Measurements from ENCODE around the gene RUNX1. TPM values are rescaled to one million over a fixed set of nuclear protein-coding genes. Genes with fewer than 3 reads are reported as not detected.

The RUNX1 gene
- total RNA-seq, 1 experiment from 2014 or later: 95.4 TPM

- intact Hi-C loops (cut with micrococcal nuclease; ENCODE audit: unreplicated experiment): no loop called here
- peaks cover 2% of the 10 kb centered on the region for H3K9me3 Mint-ChIP-seq (ENCODE audit: low read depth, unreplicated experiment)
- H3K27me3 Mint-ChIP-seq (ENCODE audit: unreplicated experiment): no peaks in the 10 kb centered on the region
- no peak for TF ChIP-seq CTCF (IDR thresholded peaks at IDR 0.05; ENCODE audit: unreplicated experiment)
- no TSS peak for BruUV-seq (replicated peaks)
- no peak overlapping the region for H3K27ac Mint-ChIP-seq (ENCODE audit: unreplicated experiment)
- H3K36me3 Mint-ChIP-seq (ENCODE audit: insufficient read depth, unreplicated experiment): no peaks in the 10 kb centered on the region
- H3K4me3 Mint-ChIP-seq (ENCODE audit: low read depth, unreplicated experiment): no peak overlapping the region
- peaks cover 34% of the 10 kb centered on the region for H3K4me1 Mint-ChIP-seq (ENCODE audit: low read depth, unreplicated experiment)
- CTCF ChIA-PET: no interaction called here
- no peak for DNase-seq
These were observed 124.2 kb downstream of the RUNX1 start for GRCh38 chr21:34924771-34925419.

GRCh38 chr21:34924194-34924593 lies 124.9 kb downstream of the RUNX1 start:
- no peak for DNase-seq
- H3K27ac Mint-ChIP-seq (ENCODE audit: unreplicated experiment): no peak overlapping the region
- no peaks in the 10 kb centered on the region for H3K36me3 Mint-ChIP-seq (ENCODE audit: insufficient read depth, unreplicated experiment)
- no peak overlapping the region for H3K4me3 Mint-ChIP-seq (ENCODE audit: low read depth, unreplicated experiment)
- no TSS peak for BruUV-seq (replicated peaks)
- H3K27me3 Mint-ChIP-seq (ENCODE audit: unreplicated experiment): no peaks in the 10 kb centered on the region
- no peak for TF ChIP-seq CTCF (IDR thresholded peaks at IDR 0.05; ENCODE audit: unreplicated experiment)
- H3K4me1 Mint-ChIP-seq (ENCODE audit: low read depth, unreplicated experiment): peaks cover 34% of the 10 kb centered on the region
- CTCF ChIA-PET: no interaction called here
- intact Hi-C loops (cut with micrococcal nuclease; ENCODE audit: unreplicated experiment): no loop called here
- H3K9me3 Mint-ChIP-seq (ENCODE audit: low read depth, unreplicated experiment): peaks cover 2% of the 10 kb centered on the region

GRCh38 chr21:34923626-34924025 lies 125.5 kb downstream of the RUNX1 start:
- no peak for DNase-seq
- intact Hi-C loops (cut with micrococcal nuclease; ENCODE audit: unreplicated experiment): no loop called here

GRCh38 chr21:34923202-34923601 lies 125.9 kb downstream of the RUNX1 start:
- no TSS peak for BruUV-seq (replicated peaks)
- no peak for DNase-seq
- H3K27me3 Mint-ChIP-seq (ENCODE audit: unreplicated experiment): no peaks in the 10 kb centered on the region
- no peaks in the 10 kb centered on the region for H3K36me3 Mint-ChIP-seq (ENCODE audit: insufficient read depth, unreplicated experiment)
- peaks cover 34% of the 10 kb centered on the region for H3K4me1 Mint-ChIP-seq (ENCODE audit: low read depth, unreplicated experiment)
- H3K9me3 Mint-ChIP-seq (ENCODE audit: low read depth, unreplicated experiment): peaks cover 2% of the 10 kb centered on the region
- TF ChIP-seq CTCF (IDR thresholded peaks at IDR 0.05; ENCODE audit: unreplicated experiment): no peak
- H3K27ac Mint-ChIP-seq (ENCODE audit: unreplicated experiment): no peak overlapping the region
- intact Hi-C loops (cut with micrococcal nuclease; ENCODE audit: unreplicated experiment): no loop called here
- H3K4me3 Mint-ChIP-seq (ENCODE audit: low read depth, unreplicated experiment): no peak overlapping the region
- CTCF ChIA-PET: no interaction called here

More at GRCh38 chr21:34923626-34924025, 125.5 kb downstream of the RUNX1 start:
- no TSS peak for BruUV-seq (replicated peaks)
- no peak for TF ChIP-seq CTCF (IDR thresholded peaks at IDR 0.05; ENCODE audit: unreplicated experiment)
- H3K4me1 Mint-ChIP-seq (ENCODE audit: low read depth, unreplicated experiment): peaks cover 34% of the 10 kb centered on the region
- H3K36me3 Mint-ChIP-seq (ENCODE audit: insufficient read depth, unreplicated experiment): no peaks in the 10 kb centered on the region
- CTCF ChIA-PET: no interaction called here
- no peak overlapping the region for H3K27ac Mint-ChIP-seq (ENCODE audit: unreplicated experiment)
- no peaks in the 10 kb centered on the region for H3K27me3 Mint-ChIP-seq (ENCODE audit: unreplicated experiment)
- no peak overlapping the region for H3K4me3 Mint-ChIP-seq (ENCODE audit: low read depth, unreplicated experiment)
- H3K9me3 Mint-ChIP-seq (ENCODE audit: low read depth, unreplicated experiment): peaks cover 2% of the 10 kb centered on the region
